ENCODE results near the gene ADRM1.

ADRM1 gene

GRCh38 chr20:62357681-62358080 lies 54.9 kb downstream of the ADRM1 start:
- DNase-seq, result no peak

All from activated CD4-positive, alpha-beta T cell treated with anti-CD3 and anti-CD28 coated beads, Interleukin-10, Interleukin-2, amounts not matched to agents 100 ng/mL and 50 ng/mL, durations not matched to agents 16 hours and 8 hours (primary cell).